Stimulated activated CD8-positive, alpha-beta memory T cell treated with anti-CD3 and anti-CD28 coated beads, Interleukin-2, amount 100 ng/mL, for 48 hours (primary cell): ENCODE measurements around the gene CYP4A22.
"Not testable (repeated sequence)": the region's sequence is repeated elsewhere in the genome, so short reads cannot be mapped to it uniquely, and the experiment has no call there.

Experiments used
- DNase-seq, 2 donors: peaks; one replicate each; pipeline ENCODE4 v3.0.0-alpha.2; 2020; ENCODE audit warnings: low read depth in 2 of 2

CYP4A22 gene, protein sequence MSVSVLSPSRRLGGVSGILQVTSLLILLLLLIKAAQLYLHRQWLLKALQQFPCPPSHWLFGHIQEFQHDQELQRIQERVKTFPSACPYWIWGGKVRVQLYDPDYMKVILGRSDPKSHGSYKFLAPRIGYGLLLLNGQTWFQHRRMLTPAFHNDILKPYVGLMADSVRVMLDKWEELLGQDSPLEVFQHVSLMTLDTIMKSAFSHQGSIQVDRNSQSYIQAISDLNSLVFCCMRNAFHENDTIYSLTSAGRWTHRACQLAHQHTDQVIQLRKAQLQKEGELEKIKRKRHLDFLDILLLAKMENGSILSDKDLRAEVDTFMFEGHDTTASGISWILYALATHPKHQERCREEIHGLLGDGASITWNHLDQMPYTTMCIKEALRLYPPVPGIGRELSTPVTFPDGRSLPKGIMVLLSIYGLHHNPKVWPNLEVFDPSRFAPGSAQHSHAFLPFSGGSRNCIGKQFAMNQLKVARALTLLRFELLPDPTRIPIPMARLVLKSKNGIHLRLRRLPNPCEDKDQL

DNA sequence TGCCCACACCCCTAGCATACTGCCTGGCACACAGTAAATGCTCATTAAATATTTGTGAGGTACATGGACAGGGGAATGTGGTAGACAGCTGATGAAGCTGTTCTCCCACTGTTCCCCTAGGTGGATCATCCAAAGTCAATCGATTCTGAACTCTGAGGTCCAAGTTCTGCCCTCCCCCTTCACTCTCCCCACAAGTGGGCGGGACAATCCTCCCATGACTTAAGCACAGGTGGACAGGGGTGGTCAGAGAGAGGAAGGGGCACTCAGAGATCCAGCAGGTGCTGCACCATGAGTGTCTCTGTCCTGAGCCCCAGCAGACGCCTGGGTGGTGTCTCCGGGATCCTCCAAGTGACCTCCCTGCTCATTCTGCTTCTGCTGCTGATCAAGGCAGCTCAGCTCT lies at the start of gene CYP4A22:
CYP4A22 (plus strand) TSS at position 244 of the 400 bp plus-strand sequence; CDS start at position 289, 45 bp downstream.
- DNase-seq = no peak

DNA sequence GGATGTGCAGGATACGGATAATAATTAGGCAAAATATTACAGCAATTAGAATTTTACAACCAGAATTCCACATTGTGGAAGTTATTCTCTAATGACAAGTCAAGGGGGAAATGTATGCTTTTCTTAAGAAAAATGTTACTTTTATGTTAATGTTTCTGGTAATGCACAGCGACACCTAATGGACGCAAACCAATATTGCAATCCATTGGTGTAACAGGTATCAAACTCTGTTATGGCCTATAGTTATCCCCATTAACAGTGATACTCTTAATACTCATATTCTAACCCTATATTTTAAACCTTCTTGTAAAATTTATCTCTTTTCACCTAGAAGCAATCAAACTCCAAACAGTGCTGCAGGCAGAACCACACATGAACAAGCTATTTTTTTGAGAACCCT lies 47.9 kb upstream of the CYP4A22 start:
- DNase-seq = peak in 1 of 2 donors; percentile 1

DNA sequence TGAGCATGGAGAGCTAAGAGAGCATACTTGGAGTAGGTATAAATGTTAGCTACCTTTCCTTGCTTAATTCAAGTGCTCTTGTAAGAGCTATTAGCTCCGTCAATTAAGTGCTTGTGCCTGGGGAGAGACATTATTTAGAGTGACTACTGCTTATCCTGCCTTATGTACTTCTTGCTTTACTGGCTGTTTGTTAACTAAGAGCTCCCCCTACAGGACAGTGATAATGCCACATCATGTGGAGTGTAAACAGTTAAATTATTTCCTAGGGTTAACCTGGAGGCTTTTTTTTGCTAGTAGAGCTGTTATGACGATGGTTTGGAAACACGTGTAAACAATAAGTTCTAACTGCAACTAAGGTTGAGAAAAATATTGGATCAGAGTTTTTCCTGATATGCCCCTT lies 45.8 kb upstream of the CYP4A22 start:
- DNase-seq = not testable (repeated sequence)

DNA sequence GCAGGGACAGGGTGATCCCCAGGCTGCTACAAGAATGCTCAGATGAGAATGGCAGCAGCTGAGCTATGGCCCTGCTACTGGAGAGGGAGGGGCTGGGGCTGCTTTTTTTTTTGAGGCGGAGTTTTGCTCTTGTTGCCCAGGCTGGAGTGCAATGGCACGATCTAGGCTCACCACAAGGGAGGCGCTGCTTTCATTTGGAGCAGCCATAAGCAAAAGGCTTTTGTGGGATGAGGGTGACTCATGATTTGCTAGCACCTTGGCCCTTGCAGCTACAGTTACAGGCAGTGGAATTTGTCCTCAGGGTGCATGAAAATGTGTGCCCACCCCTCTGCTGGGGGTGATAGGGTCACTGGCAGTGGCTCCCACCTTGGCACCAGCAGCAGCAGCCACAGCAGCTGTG lies 32.4 kb upstream of the CYP4A22 start:
- DNase-seq = no peak

DNA sequence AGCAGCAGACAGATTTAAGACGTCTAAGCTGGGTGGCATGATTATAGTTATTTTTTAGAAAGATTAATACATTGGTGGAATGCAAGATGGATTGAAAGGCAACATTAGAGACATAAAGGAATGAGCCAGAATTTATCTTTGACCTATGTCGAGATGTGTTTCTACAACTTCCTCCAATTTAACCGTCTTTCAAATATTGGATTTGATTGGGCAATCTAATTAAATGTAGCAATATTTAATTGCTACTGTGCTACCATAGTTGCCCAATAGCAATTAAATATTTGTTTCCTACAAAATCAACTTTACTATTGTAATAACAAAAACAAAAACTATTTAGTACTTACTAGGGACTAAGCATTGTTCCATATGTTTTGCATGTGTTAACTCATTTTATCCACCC lies 30.4 kb upstream of the CYP4A22 start:
- DNase-seq = no peak

DNA sequence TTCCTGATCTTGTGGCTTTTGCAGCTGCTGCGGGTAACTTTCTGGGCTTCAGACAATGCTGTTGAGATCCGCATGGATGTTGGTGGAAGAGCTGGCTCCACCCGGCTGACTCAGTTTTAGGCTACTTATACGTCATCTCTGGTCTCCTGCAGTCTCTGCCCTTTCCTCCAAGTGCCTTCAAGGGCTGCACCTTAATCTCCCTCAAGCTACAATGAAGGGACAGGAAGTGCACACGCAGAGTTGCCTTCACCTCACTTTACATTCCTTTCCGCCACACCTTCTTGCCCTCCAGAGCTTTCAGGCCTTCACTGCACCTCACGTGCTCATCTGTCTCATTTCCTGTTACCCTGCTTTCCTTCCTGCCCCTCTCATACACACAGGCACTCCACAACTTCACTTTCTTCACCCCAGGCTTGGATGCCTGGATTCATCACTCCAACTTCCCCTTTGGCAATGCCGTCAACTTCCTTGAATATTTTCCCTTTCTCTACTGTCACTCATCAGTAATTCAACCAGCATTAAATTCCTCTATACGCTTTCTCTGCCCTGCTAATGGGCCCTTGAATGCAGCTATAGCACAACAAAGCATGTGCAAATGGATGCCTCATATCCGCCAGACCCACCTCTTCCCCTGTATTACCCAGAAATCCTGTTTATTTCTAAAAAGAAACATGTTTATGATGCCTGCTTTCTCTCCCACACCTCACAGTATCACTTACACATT lies 29.2 kb upstream of the CYP4A22 start:
- not testable (repeated sequence) for DNase-seq

DNA sequence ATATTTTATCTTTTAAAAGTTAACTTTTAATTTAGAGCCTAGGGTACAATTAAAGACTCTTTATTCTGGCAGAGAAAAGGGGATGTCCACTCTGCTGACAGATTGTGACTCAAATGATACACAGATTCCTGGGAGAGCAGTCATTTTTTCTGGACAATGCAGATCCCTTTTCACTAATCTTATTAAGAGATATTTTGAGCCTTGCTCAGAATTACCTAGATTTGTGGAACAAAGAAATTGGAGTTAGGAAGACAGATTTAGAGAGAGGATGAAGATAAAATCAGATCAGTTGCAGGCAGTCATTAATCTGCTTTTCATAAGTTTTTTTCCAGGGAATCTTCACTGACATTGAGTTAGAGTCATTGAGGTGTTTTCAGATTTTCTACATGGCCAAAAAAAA lies 27.8 kb upstream of the CYP4A22 start:
- DNase-seq = not testable (repeated sequence)

DNA sequence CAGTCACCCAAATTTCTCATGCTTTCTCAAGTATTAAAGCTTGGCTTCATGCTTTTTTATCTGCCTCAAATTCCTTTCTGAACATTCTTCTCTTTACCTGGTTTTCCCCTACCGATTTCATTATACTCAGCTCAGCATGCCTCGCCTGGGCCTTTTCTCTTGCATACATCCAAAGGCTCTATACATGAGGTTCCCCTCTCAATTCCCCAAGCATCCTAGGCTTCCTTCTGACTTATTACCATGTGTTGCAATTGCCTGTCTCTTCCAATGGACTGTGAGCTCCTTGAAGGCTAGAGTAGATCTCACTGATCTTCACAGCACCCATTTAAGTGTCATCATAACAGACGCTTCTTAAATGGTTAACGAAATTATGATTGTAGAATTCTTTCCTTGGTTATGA lies 24.1 kb upstream of the CYP4A22 start:
- no peak for DNase-seq

DNA sequence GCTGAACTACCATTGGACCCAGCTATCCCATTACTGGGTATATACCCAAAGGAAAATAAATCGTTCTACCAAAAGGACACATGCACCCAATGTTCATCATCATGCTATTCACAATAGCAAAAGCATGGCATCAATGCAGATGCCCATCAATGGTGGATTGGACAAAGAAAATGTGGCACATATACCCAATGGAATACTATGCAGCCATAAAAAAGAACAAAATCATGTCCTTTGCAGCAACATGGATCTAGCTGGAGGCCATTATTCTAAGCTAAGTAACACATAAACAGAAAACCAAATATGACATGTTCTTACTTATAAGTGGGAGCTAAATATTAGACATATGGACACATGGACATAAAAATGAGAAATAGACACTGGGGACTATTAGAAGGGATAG lies 16.2 kb upstream of the CYP4A22 start:
- not testable (repeated sequence) for DNase-seq

DNA sequence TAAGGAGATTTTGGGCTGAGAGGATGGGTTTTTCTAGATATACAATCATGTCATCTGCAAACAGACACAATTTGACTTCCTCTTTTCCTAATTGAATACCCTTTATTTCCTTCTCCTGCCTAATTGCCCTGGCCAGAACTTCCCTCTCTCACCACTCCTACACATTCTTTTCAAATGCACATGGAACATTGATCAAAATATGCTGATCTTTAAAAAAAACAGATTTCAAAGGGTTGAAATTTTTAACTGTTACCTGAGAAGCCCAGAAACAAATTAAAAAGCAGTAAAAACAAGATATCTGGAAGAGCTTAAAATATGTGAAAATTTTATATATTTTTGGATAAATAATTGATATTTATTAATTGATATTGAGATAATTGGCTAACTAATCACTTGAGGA lies 12.4 kb upstream of the CYP4A22 start:
- not testable (repeated sequence) for DNase-seq

DNA sequence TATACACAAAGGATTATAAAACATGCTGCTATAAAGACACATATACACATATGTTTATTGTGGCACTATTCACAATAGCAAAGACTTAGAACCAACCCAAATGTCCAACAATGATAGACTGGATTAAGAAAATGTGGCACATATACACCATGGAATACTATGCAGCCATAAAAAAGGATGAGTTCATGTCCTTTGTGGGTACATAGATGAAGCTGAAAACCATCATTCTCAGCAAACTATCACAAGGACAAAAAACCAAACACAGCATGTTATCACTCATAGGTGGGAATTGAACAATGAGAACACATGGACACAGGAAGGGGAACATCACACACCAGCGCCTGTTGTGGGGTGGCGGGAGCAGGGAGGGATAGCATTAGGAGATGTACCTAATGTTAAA lies 10.2 kb upstream of the CYP4A22 start:
- not testable (repeated sequence) for DNase-seq

DNA sequence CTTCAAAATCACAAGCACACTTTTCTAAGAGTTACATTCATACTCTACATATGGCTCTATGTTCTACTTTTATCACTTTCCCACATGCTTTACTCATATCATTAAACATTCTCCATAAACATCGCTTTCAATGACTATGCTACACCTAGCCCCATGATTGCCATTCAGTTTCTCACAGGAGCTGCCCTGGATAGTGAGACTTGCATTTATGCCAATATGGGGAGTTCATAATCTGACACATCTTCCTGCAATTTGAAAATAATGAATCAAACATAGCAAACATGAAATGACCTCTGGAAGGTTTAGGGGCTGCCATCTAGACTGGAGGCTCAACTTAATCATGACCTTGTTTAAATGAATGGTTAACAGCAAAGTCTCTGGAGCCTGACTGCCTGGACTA lies 9.0 kb upstream of the CYP4A22 start:
- no peak for DNase-seq

DNA sequence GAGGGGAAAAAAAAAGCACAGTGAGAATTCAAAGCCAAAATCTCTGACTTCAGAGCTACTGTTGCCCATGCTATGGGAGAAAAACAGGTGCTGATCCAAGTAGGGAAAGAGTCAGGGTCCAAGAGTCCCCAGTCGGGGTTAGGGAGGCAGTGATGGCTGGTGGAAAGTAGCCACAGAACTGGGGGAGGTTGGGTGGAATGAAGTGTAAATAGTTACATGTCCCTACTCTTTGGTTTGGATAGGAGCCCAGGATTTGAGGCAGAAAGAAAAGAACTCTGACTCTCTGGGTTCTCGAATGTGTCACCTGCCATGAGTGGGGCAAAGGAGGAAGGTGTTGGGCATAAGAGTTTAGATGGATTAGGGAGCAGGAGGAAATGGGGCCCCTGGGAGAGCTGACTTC lies 8.4 kb upstream of the CYP4A22 start:
- DNase-seq = not testable (repeated sequence)

DNA sequence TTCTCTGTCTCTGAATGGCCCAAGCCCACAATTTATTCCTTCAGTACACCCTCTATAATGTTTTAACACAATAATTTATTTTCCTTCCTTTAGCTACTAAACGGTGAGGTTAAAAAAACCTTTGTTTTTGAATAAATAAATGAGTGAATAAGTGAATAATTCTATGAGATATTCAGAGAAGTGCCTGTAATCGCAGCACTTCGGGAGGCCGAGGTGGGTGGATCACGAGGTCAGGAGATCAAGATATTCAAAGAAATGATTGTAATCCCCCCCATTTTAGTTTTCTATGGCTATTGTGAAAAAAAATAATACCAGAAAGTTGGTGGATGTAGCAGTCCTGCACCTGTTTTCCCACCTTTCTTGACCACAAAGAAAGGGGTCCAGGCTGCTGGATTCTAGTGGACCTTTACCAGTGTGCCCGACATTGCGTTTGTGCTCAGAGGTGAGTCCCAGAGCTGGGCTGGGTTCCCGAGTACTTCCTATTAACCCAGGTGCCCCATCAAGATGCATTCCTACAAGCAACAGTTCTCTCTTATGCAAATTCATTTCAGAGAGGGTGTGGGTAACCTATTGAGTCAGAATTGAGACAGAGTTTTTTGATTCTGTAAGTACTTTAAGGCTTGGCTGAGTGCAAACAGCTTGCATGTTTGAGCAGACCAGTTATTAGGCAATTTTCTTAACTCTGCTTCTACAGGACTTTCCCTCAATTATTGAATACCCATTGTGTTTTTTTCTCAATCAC lies 7.6 kb upstream of the CYP4A22 start:
- DNase-seq = not testable (repeated sequence)

DNA sequence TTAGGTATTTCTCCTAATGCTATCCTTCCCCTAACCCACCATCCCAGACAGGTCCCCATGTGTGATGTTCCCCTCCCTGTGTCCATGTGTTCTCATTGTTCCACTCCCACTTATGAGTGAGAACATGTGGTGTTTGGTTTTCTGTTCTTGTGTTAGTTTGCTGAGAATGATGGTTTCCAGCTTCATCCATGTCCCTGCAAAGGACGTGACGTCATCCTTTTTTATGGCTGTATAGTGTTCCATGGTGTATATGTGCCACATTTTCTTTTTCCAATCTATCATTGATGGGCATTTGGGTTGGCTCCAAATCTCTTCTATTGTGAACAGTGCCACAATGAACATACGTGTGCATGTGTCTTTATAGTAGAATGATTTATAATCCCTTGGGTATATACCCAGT lies 4.6 kb upstream of the CYP4A22 start:
- not testable (repeated sequence) for DNase-seq

DNA sequence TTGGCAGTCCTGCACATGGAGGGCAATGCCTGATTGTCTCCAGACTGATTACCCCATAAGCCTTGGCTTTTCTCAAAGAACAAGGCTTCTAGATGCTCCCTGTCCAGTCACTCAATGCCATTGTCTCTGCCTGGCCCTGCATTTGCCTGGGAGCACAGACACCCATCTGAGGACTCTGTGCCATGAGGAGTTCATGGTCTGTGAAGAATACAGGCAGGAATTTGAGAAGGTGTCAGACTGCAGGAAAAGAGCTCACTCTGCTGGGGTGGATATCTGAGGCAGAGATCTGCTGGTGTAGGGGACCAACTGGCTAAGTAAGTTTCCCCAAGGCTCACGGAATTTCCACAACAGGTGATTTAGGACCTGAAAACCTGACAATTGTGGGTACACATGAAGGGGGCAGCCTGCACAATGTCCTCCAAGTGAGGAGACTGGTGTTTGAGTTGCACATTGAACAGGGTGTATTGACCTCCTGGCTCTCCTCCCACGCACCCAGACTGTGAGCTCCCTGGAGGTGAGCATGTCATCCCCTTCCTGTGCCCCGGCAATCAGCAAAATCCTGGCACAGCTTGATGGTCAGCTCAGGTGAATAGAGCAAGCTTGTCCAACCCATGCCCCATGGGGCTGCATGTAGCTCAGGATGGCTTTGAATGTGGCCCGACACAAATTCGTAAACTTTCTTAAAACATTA lies 829 bp downstream of the CYP4A22 start:
- no peak for DNase-seq

DNA sequence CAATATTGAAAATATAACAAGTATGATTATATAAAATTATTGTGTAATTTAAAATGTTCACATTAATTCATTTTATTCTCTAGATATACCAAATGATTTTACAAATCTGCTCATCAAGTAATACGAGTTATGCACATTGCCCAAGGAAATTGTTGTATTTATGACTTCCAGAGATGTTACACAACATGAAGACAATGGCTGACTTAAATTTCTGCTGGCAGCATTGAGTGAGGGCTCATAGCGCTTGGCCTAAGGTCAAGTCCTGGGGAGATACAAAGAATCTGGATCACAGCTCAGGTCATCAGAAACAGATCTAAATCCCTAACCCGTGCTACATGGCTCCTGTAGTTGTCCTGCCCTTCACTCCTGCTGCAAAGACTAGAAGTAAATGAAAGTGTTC lies 3.1 kb downstream of the CYP4A22 start:
- not testable (repeated sequence) for DNase-seq

DNA sequence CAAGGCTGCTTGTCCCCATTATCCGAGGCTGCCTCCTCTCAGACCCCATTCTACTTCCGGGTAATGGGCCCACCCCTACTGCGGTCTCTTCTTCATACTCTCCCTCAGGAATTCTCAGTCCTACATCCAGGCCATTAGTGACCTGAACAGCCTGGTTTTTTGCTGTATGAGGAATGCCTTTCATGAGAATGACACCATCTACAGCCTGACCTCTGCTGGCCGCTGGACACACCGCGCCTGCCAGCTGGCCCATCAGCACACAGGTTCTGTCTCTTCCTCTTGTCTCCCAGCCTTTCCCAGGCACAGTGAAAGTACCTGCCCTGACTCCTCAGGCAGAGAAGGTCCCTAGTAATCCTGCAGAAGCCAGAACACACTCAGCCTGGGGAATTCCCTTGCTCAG lies 6.4 kb downstream of the CYP4A22 start:
- not testable (repeated sequence) for DNase-seq

DNA sequence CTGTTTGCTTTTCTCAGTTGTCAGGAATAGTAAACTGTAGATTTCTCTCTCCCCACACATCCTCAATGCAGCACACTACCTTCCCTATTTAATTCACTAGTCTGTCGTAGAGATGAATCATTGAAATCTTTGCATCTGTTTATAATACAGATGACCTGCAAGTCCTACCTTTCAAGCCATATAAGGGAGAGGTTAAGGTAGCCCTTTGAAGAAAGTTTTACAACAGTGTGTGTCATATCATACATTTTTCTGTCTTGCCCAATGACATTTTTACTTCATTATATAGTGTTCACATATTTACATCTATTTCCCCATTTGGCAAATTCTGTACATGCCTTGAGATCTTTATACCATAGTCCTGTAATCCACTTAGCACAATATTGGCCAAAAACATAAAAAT lies 9.3 kb downstream of the CYP4A22 start:
- DNase-seq = not testable (repeated sequence)

DNA sequence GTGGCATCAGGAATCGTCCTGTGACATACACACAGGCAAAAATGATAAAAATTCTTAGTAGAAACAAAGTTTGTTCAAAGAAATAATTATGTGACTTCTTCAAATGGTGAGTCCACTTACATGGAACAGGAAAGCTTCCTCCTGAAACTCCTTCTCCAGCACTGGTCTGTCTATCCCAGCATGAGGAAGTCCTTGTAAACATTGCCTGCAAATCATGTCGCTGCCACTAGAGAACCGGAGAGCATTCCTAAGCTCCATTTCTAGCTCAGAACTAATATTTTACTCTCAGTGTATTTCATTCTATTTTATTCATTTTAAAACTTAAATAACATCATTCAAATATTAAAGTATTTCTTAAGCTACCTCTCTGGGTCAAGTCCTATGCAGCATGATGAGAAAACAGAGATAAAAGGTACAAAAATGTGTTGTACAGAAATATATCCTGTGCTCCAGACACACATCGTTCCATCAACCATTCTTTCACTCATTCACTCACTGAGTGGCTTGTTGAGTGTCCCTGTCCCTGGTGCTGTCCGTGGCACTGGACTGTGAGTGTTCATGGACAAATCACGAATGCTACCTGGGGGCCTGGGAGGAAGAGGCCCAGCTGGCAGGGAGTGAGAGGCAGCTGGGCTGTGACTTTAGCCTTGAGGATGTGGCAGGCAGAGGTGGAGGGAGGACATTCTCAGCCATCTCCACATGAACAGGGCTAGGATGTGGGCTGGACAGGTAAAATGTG lies 10.0 kb downstream of the CYP4A22 start:
- no peak for DNase-seq

DNA sequence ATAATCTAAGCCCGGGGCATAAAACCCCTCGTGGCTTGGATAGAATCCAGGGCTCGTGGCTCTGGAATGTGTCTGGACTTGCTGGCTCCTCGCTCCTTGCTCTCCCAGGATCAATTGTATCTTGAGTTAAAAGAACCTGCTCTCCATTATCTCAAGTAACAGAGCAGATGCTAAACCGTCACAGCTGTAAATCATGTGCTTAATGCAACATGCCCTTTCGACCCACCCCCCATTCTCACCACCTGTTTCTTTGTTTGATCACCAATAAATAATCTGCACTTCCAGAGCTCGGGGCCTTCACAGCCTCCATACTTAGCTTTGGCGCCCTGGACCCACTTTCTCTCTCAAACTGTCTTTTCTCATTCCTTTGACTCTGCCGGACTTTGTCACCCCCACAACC lies 11.9 kb downstream of the CYP4A22 start:
- DNase-seq = not testable (repeated sequence)
